Tibial nerve (tissue), 4 donors: Measurements from ENCODE around the gene TGIF1.

Experiments
- EP300 ChIP-seq, 2 donors: sonication (generic); formaldehyde crosslinking; IDR thresholded peaks; one replicate each; pipeline ENCODE4 v1.6.1; 2017; ENCODE audit warnings: antibody characterized with exemption in 2 of 2, mild to moderate bottlenecking in 1 of 2
- TF ChIP-seq, protein P1 (sequence below), 5 experiments: fragments of 200-600 bp in 3 of 5; fragments of 450-650 bp in 2 of 5; sonication (generic) in 3 of 5; IDR thresholded peaks; one replicate each; pipeline ENCODE4 v1.5.1; 2016 to 2019; ENCODE audit warnings: antibody characterized with exemption in 5 of 5, mild to moderate bottlenecking in 3 of 5, moderate library complexity in 2 of 5

- TF ChIP-seq EP300 (IDR thresholded peaks at IDR 0.05), result no peak
- TF ChIP-seq, protein P1, sequence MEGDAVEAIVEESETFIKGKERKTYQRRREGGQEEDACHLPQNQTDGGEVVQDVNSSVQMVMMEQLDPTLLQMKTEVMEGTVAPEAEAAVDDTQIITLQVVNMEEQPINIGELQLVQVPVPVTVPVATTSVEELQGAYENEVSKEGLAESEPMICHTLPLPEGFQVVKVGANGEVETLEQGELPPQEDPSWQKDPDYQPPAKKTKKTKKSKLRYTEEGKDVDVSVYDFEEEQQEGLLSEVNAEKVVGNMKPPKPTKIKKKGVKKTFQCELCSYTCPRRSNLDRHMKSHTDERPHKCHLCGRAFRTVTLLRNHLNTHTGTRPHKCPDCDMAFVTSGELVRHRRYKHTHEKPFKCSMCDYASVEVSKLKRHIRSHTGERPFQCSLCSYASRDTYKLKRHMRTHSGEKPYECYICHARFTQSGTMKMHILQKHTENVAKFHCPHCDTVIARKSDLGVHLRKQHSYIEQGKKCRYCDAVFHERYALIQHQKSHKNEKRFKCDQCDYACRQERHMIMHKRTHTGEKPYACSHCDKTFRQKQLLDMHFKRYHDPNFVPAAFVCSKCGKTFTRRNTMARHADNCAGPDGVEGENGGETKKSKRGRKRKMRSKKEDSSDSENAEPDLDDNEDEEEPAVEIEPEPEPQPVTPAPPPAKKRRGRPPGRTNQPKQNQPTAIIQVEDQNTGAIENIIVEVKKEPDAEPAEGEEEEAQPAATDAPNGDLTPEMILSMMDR (IDR thresholded peaks at IDR 0.05), result no peak
Observed at GRCh38 chr18:3500016-3500415, 50.0 kb downstream of the TGIF1 start.
